ENCODE data around the gene TMEM80. TPM values are rescaled to one million over a fixed set of nuclear protein-coding genes. Genes with fewer than 3 reads are reported as not detected.

Gene TMEM80
- total RNA-seq, result 8.9 and 11.8 TPM in 2 replicates

GRCh38 chr11:695538-696248, at the start of gene TMEM80:
TSS of gene TMEM80 (plus strand) at chr11:695816. CDS start at chr11:695828, 12 bp downstream.

GRCh38 chr11:694563-695287, 891 bp upstream of the TMEM80 start, which contains the start of gene DEAF1:
TSS of gene DEAF1 (minus strand) at chr11:695222. CDS start at chr11:695047, 175 bp downstream.

GRCh38 chr11:705646-706438, 10.2 kb downstream of the TMEM80 start, which contains the start of gene EPS8L2:
TSS of gene EPS8L2 (plus strand) at chr11:706231. CDS start at chr11:709408, 3,177 bp downstream.

GRCh38 chr11:747158-748006, 51.8 kb downstream of the TMEM80 start, which contains the start of gene TALDO1:
TSS of gene TALDO1 (plus strand) at chr11:747464. CDS start at chr11:747482, 18 bp downstream.

Other genes starting within 250 kb of the TMEM80 start
- gene PTDSS2, start 245.5 kb upstream of the TMEM80 start, total RNA-seq, result 35.2 and 37.9 TPM in 2 replicates
- 211 and 222 TPM in 2 replicates for gene RNH1, start 188.6 kb upstream of the TMEM80 start, total RNA-seq
- 42.5 and 50.5 TPM in 2 replicates for gene HRAS, start 160.2 kb upstream of the TMEM80 start, total RNA-seq
- gene LRRC56, start 158.3 kb upstream of the TMEM80 start, total RNA-seq, result 0.57 and 1.3 TPM in 2 replicates
- 1.9 and 2.6 TPM in 2 replicates for gene LMNTD2, start 135.1 kb upstream of the TMEM80 start, total RNA-seq
- 17.1 and 18.0 TPM in 2 replicates for gene RASSF7, start 134.8 kb upstream of the TMEM80 start, total RNA-seq
- 35.8 and 43.8 TPM in 2 replicates for gene PHRF1, start 119.3 kb upstream of the TMEM80 start, total RNA-seq
- 11.2 and 14.0 TPM in 2 replicates for gene IRF7, start 79.9 kb upstream of the TMEM80 start, total RNA-seq
- not detected in 2 replicates for gene CDHR5, start 70.9 kb upstream of the TMEM80 start, total RNA-seq
- not detected in 2 replicates for gene SCT, start 68.6 kb upstream of the TMEM80 start, total RNA-seq
- gene DRD4, start 58.5 kb upstream of the TMEM80 start, total RNA-seq, result not detected in 2 replicates
- 59.0 and 85.3 TPM in 2 replicates for gene DEAF1, start 594 bp upstream of the TMEM80 start, total RNA-seq
- 2.5 and 3.9 TPM in 2 replicates for gene EPS8L2, start 10.4 kb downstream of the TMEM80 start, total RNA-seq
- 155 and 170 TPM in 2 replicates for gene TALDO1, start 51.6 kb downstream of the TMEM80 start, total RNA-seq
- 61.2 and 65.3 TPM in 2 replicates for gene GATD1, start 81.7 kb downstream of the TMEM80 start, total RNA-seq
- under 0.01 and 0.10 TPM in 2 replicates for gene CEND1, start 94.3 kb downstream of the TMEM80 start, total RNA-seq
- gene SLC25A22, start 102.5 kb downstream of the TMEM80 start, total RNA-seq, result 13.7 and 15.6 TPM in 2 replicates
- gene PIDD1, start 109.4 kb downstream of the TMEM80 start, total RNA-seq, result 12.8 and 14.0 TPM in 2 replicates
- 227 and 292 TPM in 2 replicates for gene RPLP2, start 114.2 kb downstream of the TMEM80 start, total RNA-seq
- gene PNPLA2, start 123.1 kb downstream of the TMEM80 start, total RNA-seq, result 43.3 and 59.4 TPM in 2 replicates
- 9.2 and 12.7 TPM in 2 replicates for gene CRACR2B, start 132.1 kb downstream of the TMEM80 start, total RNA-seq
- 453 and 470 TPM in 2 replicates for gene CD151, start 137.1 kb downstream of the TMEM80 start, total RNA-seq
- gene POLR2L, start 146.7 kb downstream of the TMEM80 start, total RNA-seq, result 77.9 and 79.4 TPM in 2 replicates
- gene TSPAN4, start 147.0 kb downstream of the TMEM80 start, total RNA-seq, result 108 and 137 TPM in 2 replicates
- gene CHID1, start 215.0 kb downstream of the TMEM80 start, total RNA-seq, result 34.8 and 45.4 TPM in 2 replicates
- gene AP2A2, start 230.1 kb downstream of the TMEM80 start, total RNA-seq, result 94.0 and 104 TPM in 2 replicates